Esophagus muscularis mucosa (tissue), 4 donors: ENCODE data around the gene RPL22. TPM values are rescaled to one million over a fixed set of nuclear protein-coding genes. Genes with fewer than 3 reads are reported as not detected.

Experiments
- DNase-seq: peaks from one replicate; pipeline ENCODE4 v3.0.0-alpha.2; 2017; ENCODE audit errors: extremely low spot score
- H3K27ac ChIP-seq, 4 donors: fragments of 200-600 bp; sonication (generic); replicated peaks in 1 of 4; 1 replicate in 3 of 4; 2 replicates in 1 of 4; pipeline ENCODE4 v1.5.1; 2016 to 2019; ENCODE audit warnings: mild to moderate bottlenecking in 1 of 4
- H3K27me3 ChIP-seq, 4 donors: fragments of 200-600 bp; sonication (generic); one replicate each; pipeline versions ENCODE4 v1.5.1 to v1.6.0; 2016 to 2019
- H3K36me3 ChIP-seq, 4 donors: fragments of 200-600 bp; sonication (generic); one replicate each; pipeline ENCODE4 v1.5.1; 2016 to 2019
- H3K4me1 ChIP-seq, 4 donors: fragments of 200-600 bp; sonication (generic); one replicate each; pipeline ENCODE4 v1.5.1; 2016 to 2019
- H3K4me3 ChIP-seq, 4 donors: fragments of 200-600 bp; sonication (generic); 1 replicate in 2 of 4; 2 replicates in 2 of 4; pipeline ENCODE4 v1.5.1; 2016 to 2019; ENCODE audit warnings: mild to moderate bottlenecking in 4 of 4, moderate library complexity in 1 of 4
- H3K9me3 ChIP-seq, 4 donors: fragments of 200-600 bp; sonication (generic); 1 replicate in 3 of 4; 2 replicates in 1 of 4; pipeline ENCODE4 v1.5.1; 2016 to 2019
- EP300 ChIP-seq: sonication (generic); formaldehyde crosslinking; IDR thresholded peaks from one replicate; pipeline ENCODE4 v1.6.1; 2017; ENCODE audit warnings: antibody characterized with exemption
- POLR2A ChIP-seq: fragments of 450-650 bp; IDR thresholded peaks from one replicate; pipeline ENCODE4 v1.6.1; 2017; ENCODE audit warnings: antibody characterized with exemption, moderate library complexity, mild to moderate bottlenecking, low read depth
- POLR2AphosphoS5 ChIP-seq, 2 donors: sonication (generic); formaldehyde crosslinking; IDR thresholded peaks; one replicate each; pipeline ENCODE4 v1.6.1; 2017; ENCODE audit warnings: antibody characterized with exemption in 2 of 2
- WGBS: methylation state at CpG from one replicate; pipeline ENCODE4 v1.1.5; 2018; 5-methylcytosine and 5-hydroxymethylcytosine counted together
- intact Hi-C: fragments of 100-400 bp; cut with DNase I; formaldehyde crosslinking; loops from one replicate; pipeline ENCODE4 v1.15.1; 2023
- total RNA-seq, 4 donors: library from RNA; depleted of rRNA; stranded (reverse); fragments of >200 nt; gene quantifications; one replicate each; pipeline versions ENCODE4 v1.1.0 to v1.2.1, GENCODE V29; 2016
- TF ChIP-seq, protein P1 (sequence below), 3 experiments: fragments of 200-600 bp in 2 of 3; fragments of 450-650 bp in 1 of 3; sonication (generic) in 2 of 3; IDR thresholded peaks; one replicate each; pipeline ENCODE4 v1.5.1; 2017 to 2019; ENCODE audit warnings: antibody characterized with exemption in 3 of 3, mild to moderate bottlenecking in 2 of 3, moderate library complexity in 1 of 3

The RPL22 gene
- total RNA-seq, 4 donors from 2014 or later: 150 to 225 (median 218) TPM

DNA sequence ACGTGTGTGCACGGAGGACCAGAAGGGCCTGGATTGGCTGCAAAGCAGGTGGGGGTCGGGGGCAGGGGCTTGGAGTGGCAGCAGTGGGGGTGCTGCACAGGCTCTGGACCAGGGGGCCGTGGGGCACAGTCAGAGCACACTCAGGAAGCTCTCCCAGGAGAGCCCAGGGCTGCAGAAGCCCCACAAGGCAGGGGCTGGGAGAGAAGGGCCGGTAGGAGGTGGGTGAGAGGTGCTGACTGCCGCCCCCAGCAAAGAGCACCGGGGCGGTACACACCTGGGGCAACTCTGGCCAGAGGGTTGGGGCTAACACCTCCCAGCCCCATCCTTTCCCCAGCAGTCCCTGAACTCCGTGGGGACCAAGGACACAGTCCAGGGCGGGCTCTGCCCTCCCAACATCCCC is 33.2 kb downstream of the RPL22 start:
- Histone ChIP-seq H3K9me3 (no peaks in the 10 kb centered on the region), H3K4me1 (peaks cover 0 to 10% (median 7%) of the 10 kb centered on the region in 4 donors), H3K4me3 (no peak overlapping the region), H3K36me3 (no peaks in the 10 kb centered on the region), H3K27ac (no peak overlapping the region), H3K27me3 (peaks cover 0 to 74% (median 3%) of the 10 kb centered on the region in 4 donors)
- TF ChIP-seq EP300 (no peak), POLR2AphosphoS5 (IDR thresholded peaks at IDR 0.05) (no peak), POLR2A (no peak)
- TF ChIP-seq, protein P1, sequence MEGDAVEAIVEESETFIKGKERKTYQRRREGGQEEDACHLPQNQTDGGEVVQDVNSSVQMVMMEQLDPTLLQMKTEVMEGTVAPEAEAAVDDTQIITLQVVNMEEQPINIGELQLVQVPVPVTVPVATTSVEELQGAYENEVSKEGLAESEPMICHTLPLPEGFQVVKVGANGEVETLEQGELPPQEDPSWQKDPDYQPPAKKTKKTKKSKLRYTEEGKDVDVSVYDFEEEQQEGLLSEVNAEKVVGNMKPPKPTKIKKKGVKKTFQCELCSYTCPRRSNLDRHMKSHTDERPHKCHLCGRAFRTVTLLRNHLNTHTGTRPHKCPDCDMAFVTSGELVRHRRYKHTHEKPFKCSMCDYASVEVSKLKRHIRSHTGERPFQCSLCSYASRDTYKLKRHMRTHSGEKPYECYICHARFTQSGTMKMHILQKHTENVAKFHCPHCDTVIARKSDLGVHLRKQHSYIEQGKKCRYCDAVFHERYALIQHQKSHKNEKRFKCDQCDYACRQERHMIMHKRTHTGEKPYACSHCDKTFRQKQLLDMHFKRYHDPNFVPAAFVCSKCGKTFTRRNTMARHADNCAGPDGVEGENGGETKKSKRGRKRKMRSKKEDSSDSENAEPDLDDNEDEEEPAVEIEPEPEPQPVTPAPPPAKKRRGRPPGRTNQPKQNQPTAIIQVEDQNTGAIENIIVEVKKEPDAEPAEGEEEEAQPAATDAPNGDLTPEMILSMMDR (IDR thresholded peaks at IDR 0.05): no peak
- intact Hi-C loops: no loop called here
- 75% methylated on average over 8 of the region's 10 CpGs for WGBS
- no peak for DNase-seq

DNA sequence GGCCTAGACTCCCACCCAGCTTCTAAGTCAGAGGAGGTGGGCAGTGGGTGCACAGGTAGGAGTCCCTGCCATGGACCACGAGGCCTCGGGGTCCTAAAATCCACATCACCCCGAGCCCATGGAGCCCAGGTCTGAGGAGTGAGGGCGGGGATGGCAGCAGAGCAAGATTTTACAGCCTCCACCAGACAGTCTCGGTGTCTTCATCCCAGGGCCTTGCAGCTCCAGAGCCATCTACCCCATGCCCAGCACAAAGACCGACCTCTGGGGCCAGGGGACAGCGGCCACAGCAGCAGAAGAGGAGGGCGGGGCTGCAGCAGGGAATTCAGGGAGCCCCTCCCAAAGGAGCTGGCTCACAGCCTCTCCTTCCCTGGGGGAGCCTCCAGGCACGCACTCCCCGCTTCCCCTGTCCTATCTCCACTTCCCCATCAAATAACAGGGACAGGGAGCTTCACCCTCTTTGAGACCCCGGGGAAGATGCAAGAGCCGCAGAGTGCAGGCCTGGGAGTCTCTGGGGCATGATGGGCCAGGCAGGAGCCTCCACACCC is 33.9 kb downstream of the RPL22 start:
- H3K36me3 ChIP-seq: no peaks in the 10 kb centered on the region
- intact Hi-C loops: no loop called here
- TF ChIP-seq POLR2AphosphoS5 (IDR thresholded peaks at IDR 0.05) (no peak), POLR2A (no peak), EP300 (no peak)
- TF ChIP-seq, protein P1 (IDR thresholded peaks at IDR 0.05): no peak
- peaks cover 0 to 74% (median 3%) of the 10 kb centered on the region in 4 donors for H3K27me3 ChIP-seq
- no peaks in the 10 kb centered on the region for H3K9me3 ChIP-seq
- peaks cover 0 to 4% (median under 1%) of the 10 kb centered on the region in 4 donors for H3K4me1 ChIP-seq
- no peak for DNase-seq
- no peak overlapping the region for H3K4me3 ChIP-seq
- 88% methylated on average over 6 of the region's 12 CpGs for WGBS
- no peak overlapping the region for H3K27ac ChIP-seq

DNA sequence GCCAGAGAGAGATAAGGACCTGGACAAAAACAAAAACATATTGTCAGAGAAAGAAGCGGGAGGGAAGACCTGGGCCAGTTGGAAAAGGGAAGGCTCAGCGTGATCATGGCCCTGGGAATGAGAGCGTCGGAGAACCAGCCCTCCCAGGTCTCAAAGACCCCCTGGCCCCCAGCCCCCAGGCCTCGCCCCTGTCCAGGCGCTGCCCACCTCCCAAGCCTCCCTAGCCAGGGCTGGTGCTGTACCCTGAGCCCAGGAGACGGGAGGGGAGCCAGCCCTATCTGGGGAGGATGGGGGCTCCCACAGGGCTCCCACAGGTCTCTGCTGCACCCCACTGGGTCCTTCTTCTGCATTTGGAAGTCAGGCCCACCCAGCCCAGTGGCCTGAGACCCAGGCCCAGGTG is 34.4 kb downstream of the RPL22 start:
- Histone ChIP-seq H3K27ac (no peak overlapping the region), H3K4me3 (no peak overlapping the region)

DNA sequence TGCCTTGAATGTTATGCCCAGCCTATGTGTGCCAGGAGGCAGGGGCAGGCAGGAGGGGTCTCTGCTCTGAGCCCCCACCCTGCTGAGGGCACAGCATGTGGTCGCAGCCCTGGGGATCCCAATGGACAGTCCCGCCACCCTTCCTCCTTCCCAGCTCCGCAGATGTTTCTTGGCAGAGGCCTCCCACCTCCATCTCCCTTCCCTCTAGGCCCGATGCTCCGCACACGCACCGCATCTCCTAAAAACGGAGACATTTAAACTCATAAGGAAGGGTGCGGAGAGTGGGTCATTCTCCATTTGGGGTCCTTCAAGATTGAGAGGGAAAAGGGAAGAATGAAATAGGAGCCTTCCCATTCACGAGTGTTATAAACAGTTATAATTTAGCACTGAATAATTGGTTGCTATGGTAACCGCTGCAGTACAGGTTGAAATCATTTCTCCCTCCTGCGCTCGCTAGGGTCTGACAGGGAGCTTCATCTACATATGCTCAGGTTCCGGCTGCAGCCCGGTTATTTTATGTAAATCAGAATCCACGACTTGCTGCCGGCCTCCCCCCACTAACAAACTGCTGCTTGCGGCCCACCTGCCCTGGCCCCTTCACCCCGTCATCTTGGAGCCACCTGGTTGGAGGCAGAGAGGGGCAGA is 35.3 kb downstream of the RPL22 start:
- no peaks in the 10 kb centered on the region for H3K36me3 ChIP-seq
- no peak for TF ChIP-seq EP300
- no peak for TF ChIP-seq POLR2AphosphoS5 (IDR thresholded peaks at IDR 0.05)
- TF ChIP-seq POLR2A: no peak
- no peak for DNase-seq
- intact Hi-C loops: no loop called here
- no peaks in the 10 kb centered on the region for H3K9me3 ChIP-seq
- no peak overlapping the region for H3K27ac ChIP-seq
- no peak overlapping the region for H3K4me3 ChIP-seq
- H3K27me3 ChIP-seq: peaks cover 0 to 72% (median 0%) of the 10 kb centered on the region in 4 donors
- 68% methylated on average over 19 of the region's 19 CpGs for WGBS
- H3K4me1 ChIP-seq: no peaks in the 10 kb centered on the region

More for the DNA sequence above, 34.4 kb downstream of the RPL22 start:
- no peaks in the 10 kb centered on the region for H3K9me3 ChIP-seq
- no peaks in the 10 kb centered on the region for H3K4me1 ChIP-seq
- no peaks in the 10 kb centered on the region for H3K36me3 ChIP-seq
- TF ChIP-seq, protein P1 (IDR thresholded peaks at IDR 0.05): no peak
- TF ChIP-seq EP300 (no peak), POLR2AphosphoS5 (IDR thresholded peaks at IDR 0.05) (no peak), POLR2A (no peak)
- intact Hi-C loops: no loop called here
- peaks cover 0 to 72% (median under 1%) of the 10 kb centered on the region in 4 donors for H3K27me3 ChIP-seq
- 82% methylated on average over 6 of the region's 7 CpGs for WGBS
- no peak for DNase-seq

DNA sequence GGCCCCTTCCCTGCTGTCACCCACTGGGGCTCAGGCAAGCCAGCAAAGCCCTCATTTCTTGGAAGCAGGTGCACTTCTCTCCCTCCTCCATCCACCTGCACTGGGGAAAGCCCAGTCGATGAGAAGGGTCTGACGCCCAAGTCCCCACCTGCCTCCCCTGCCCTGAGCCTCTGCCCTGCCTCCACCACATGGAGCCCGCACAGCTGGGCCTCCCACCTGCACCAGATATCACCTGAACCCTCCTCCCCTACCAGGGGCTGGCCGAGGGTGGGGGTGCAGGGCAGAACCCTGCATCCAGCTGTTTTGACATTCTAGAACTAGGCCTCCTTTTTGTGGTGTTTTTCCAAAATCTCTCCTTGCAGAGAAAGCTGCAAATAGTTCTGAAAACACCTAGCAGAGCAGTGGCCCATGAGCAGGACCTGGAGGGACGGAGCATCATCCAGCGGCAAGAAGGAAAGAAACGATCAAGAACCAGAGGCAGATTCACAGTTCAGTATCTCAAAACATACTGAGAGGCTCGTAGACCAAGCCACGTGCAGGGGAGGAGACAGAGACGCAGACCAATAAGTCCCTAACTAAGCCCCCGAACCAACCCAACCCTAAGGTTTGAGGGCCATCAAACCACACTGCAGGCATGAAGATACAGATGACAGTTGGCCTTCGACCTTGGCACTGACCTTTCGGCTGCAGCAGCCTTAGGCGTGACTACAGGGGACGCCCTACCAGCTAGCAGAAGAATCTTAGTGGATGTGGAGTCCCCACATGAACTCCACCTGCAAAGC is 36.0 kb downstream of the RPL22 start:
- H3K9me3 ChIP-seq: no peaks in the 10 kb centered on the region
- H3K36me3 ChIP-seq: no peaks in the 10 kb centered on the region
- H3K4me3 ChIP-seq: no peak overlapping the region
- H3K27me3 ChIP-seq: peaks cover 0 to 71% (median 0%) of the 10 kb centered on the region in 4 donors
- no peak for DNase-seq
- no peak overlapping the region for H3K27ac ChIP-seq
- TF ChIP-seq EP300 (no peak), POLR2AphosphoS5 (IDR thresholded peaks at IDR 0.05) (no peak), POLR2A (no peak)
- TF ChIP-seq, protein P1 (IDR thresholded peaks at IDR 0.05): no peak
- intact Hi-C loops: no loop called here
- 92% methylated on average over 15 of the region's 15 CpGs for WGBS
- H3K4me1 ChIP-seq: no peaks in the 10 kb centered on the region
